Esophagus squamous epithelium (tissue), 5 donors: Measurements from ENCODE around the gene SH3D21. TPM values are rescaled to one million over a fixed set of nuclear protein-coding genes. Genes with fewer than 3 reads are reported as not detected.

Experiments
- DNase-seq: peaks from one replicate; lab custom pipeline; 2025; lab: John Stamatoyannopoulos, UW
- H3K27ac ChIP-seq, 4 donors: fragments of 200-600 bp; sonication (generic); one replicate each; pipeline ENCODE4 v1.5.1; 2016 to 2019; ENCODE audit warnings: mild to moderate bottlenecking in 1 of 4
- H3K27me3 ChIP-seq, 4 donors: fragments of 200-600 bp; sonication (generic); 1 replicate in 3 of 4; 2 replicates in 1 of 4; pipeline versions ENCODE4 v1.5.1 to v1.6.0; 2017 to 2021; ENCODE audit warnings: antibody characterized with exemption in 1 of 4
- H3K36me3 ChIP-seq, 3 donors: fragments of 200-600 bp; sonication (generic); one replicate each; pipeline ENCODE4 v1.5.1; 2016 to 2019
- H3K4me1 ChIP-seq, 3 donors: fragments of 200-600 bp; sonication (generic); one replicate each; pipeline ENCODE4 v1.5.1; 2017 to 2019
- H3K4me3 ChIP-seq, 4 donors: fragments of 200-600 bp; sonication (generic); 1 replicate in 3 of 4; 2 replicates in 1 of 4; pipeline ENCODE4 v1.5.1; 2016 to 2019; ENCODE audit warnings: mild to moderate bottlenecking in 2 of 4, moderate library complexity in 1 of 4
- H3K9me3 ChIP-seq, 3 donors: fragments of 200-600 bp; sonication (generic); one replicate each; pipeline ENCODE4 v1.5.1; 2016 to 2019
- CTCF ChIP-seq, 6 experiments: fragments of 450-650 bp in 4 of 6; fragments of 200-600 bp in 2 of 6; sonication (generic) in 2 of 6; IDR thresholded peaks; one replicate each; pipeline ENCODE4 v1.5.1; 2016 to 2019; ENCODE audit warnings: antibody characterized with exemption in 6 of 6, mild to moderate bottlenecking in 4 of 6, moderate library complexity in 4 of 6
- POLR2A ChIP-seq, 4 donors: fragments of 450-650 bp; IDR thresholded peaks; one replicate each; pipeline ENCODE4 v1.6.1; 2017; ENCODE audit warnings: antibody characterized with exemption in 4 of 4, mild to moderate bottlenecking in 4 of 4, moderate library complexity in 3 of 4
- WGBS, 2 donors: methylation state at CpG; one replicate each; pipeline ENCODE4 v1.1.5; 2018; 5-methylcytosine and 5-hydroxymethylcytosine counted together
- intact Hi-C: fragments of 100-400 bp; cut with DNase I; formaldehyde crosslinking; loops from one replicate; pipeline ENCODE4 v1.15.0; 2022
- total RNA-seq, 4 donors: library from RNA; depleted of rRNA; stranded (reverse); fragments of >200 nt; gene quantifications; one replicate each; pipeline ENCODE4 v1.1.0, GENCODE V29; 2016
- donor health status: DM: yes; HTN: yes; CAD: no.

SH3D21 gene
- total RNA-seq, 4 donors from 2014 or later = 2.8 to 9.7 (median 3.7) TPM

DNA sequence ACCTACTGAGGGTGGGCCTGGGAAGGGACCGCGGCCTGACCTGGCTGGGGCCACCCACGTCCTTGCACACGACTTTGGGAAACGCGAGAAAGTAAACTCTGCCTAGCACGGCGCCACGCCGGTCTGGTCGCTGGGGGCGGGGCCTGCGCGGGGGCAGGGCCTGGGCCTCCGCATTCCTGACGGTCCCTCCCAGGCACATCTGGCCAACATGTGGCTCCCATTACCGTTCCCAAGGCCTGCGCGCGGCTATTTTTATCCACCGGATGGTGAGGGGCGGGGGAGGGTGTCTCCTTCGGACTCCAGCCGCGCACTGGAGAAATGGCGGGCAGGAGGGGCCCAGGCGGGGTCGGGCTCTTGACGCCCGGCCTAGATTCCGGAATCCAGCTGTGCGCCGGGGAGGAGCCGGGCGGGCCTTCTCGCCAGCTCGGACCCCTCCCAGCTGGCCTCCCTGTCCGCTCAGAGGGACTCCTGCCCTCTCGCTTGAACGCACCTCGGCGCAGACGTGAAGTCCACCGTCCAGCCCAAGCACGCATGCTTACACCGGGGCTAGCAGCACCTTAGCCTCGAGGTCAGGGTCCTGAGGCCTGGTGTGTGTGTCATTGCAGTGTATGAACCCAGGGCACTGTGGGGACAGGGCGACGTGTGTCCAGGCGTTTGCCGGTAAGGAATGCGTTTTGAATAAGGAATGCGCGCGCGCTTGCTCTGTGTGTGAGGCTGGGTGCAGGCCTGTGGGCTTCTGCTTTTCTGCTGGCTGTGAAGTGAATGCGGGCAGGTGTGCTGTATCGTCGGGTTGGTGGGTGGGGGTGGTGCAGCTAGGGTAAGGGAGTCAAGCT lies 15.2 kb downstream of the SH3D21 start:
- DNase-seq = no peak
- 57 to 77% methylated on average over 6 to 11 of the region's 59 CpGs for WGBS, 2 donors
- peaks cover 0 to 7% (median 0%) of the 10 kb centered on the region in 4 donors for H3K27me3 ChIP-seq
- H3K9me3 ChIP-seq = no peaks in the 10 kb centered on the region
- TF ChIP-seq CTCF (IDR thresholded peaks at IDR 0.05) (no peak), POLR2A (IDR thresholded peaks at IDR 0.05) (no peak)
- peaks cover 14 to 43% (median 26%) of the 10 kb centered on the region in 3 donors for H3K4me1 ChIP-seq
- peak overlapping the region; percentile 6 to 85 (median 56) for H3K4me3 ChIP-seq
- intact Hi-C loops = no loop called here
- H3K36me3 ChIP-seq = no peaks in the 10 kb centered on the region
- H3K27ac ChIP-seq = peak overlapping the region; percentile 26 to 93 (median 84)

DNA sequence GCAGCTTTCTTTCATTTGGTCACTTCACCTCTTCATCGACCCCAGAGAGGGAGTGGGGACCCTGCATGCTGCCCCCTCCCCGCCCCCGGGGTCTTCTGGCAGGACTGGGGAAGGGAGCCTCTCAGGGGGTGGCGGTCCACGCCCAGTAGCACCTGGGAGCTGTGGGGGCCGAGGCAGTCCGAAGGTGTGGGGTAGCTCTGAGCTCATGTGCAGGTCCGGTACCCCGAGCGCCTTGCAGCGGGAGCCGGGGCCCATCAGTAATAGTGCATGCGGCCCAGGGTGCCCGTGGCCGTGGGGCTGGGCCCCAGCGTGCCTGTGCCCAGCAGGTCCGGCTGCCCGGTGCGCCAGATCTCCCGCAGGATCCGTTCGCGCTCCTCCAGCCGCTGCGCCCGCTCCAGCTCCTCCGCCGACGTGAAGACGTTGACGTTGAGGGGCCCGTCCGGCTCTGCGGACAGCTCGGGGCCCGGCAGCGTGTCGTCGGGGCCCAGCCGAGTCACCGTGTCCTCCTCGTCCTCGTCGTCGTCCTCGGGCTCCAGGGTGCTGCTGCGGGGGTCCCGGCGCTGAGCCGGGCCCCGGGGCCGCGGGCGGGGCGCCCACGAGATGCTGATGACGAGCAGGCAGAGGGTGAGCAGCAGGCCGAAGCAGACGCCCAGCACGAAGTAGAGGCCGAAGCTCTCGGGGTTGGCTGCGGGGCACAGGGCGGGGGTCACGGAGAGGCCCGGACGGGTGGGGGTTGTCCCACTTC lies 16.0 kb downstream of the SH3D21 start:
- H3K4me3 ChIP-seq = peak overlapping the region; percentile 45 to 85 (median 63)
- 17 to 52% methylated on average over 1 to 4 of the region's 67 CpGs for WGBS, 2 donors
- peak overlapping the region; percentile 77 to 93 (median 84) for H3K27ac ChIP-seq
- intact Hi-C loops = no loop called here
- no peaks in the 10 kb centered on the region for H3K9me3 ChIP-seq
- peaks cover 14 to 43% (median 26%) of the 10 kb centered on the region in 3 donors for H3K4me1 ChIP-seq
- no peak for DNase-seq
- no peaks in the 10 kb centered on the region for H3K36me3 ChIP-seq
- peaks cover 0 to 7% (median 0%) of the 10 kb centered on the region in 4 donors for H3K27me3 ChIP-seq
- TF ChIP-seq POLR2A (IDR thresholded peaks at IDR 0.05) = no peak
- TF ChIP-seq CTCF (IDR thresholded peaks at IDR 0.05) = no peak

DNA sequence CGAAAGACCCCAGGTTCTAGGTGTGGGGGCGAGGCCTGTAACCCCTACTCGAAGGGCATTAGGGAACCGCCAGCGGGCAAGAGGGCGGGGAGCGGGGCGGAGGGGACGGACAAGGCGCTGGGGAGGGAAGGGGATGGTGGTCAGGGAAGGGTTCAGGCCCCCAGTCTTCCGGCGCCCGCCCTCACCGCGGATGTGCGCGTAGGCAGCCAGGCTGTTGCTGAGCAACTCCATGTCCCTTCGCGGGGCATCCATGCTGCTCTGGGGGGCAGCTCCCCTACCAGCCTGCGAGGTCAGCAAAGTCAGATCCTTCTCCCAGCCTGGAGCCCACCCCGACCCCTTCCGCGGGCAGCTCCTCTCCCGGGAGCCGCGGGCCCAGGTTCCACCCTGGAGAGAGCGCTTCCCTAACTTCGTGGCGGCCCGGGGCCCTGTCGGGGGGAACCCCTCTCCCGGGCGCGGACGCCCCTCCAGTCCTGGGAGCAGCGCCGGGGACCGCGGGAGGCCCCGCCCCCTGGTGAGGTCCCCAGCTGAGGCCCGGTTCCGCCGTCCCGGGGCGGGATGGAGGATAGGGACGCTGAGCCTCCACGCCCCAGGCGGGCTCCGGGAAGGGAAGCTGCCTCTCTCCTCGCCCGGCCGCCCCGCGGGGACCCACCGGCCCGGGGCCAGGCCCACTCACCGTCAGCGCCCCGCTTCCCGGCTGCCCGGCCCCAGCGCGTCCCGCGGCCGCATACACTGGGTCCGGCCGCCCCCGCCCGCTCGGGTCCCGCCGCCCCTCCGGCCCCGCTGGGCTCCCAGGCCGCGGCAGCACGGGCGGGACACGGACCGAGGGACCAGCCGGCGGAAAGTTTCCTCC lies 16.8 kb downstream of the SH3D21 start:
- peak in 1 of 4 donors; percentile 5 for TF ChIP-seq POLR2A (IDR thresholded peaks at IDR 0.05)
- no peak for TF ChIP-seq CTCF (IDR thresholded peaks at IDR 0.05)
- intact Hi-C loops = no loop called here
- no peak for DNase-seq
- H3K36me3 ChIP-seq = no peaks in the 10 kb centered on the region
- peak overlapping the region; percentile 45 to 85 (median 63) for H3K4me3 ChIP-seq
- no peaks in the 10 kb centered on the region for H3K9me3 ChIP-seq
- peaks cover 14 to 43% (median 26%) of the 10 kb centered on the region in 3 donors for H3K4me1 ChIP-seq
- peaks cover 0 to 7% (median 0%) of the 10 kb centered on the region in 4 donors for H3K27me3 ChIP-seq
- 35% methylated on average over 5 of the region's 83 CpGs; no CpG with 5 or more reads in 1 of the 2 donors for WGBS, 2 donors
- H3K27ac ChIP-seq = peak overlapping the region; percentile 77 to 93 (median 84)

- Histone ChIP-seq H3K27me3 (peaks cover 0 to 7% (median 0%) of the 10 kb centered on the region in 4 donors), H3K4me1 (peaks cover 17 to 47% (median 26%) of the 10 kb centered on the region in 3 donors), H3K27ac (peak within 1 kb of the TSS; percentile 77 to 93 (median 84)), H3K9me3 (no peaks in the 10 kb centered on the region), H3K4me3 (peak within 1 kb of the TSS; percentile 45 to 85 (median 63)), H3K36me3 (no peaks in the 10 kb centered on the region)
- WGBS, 2 donors = 0% methylated on average over 3 of the region's 36 CpGs; no CpG with 5 or more reads in 1 of the 2 donors
- TF ChIP-seq POLR2A (IDR thresholded peaks at IDR 0.05) (peak in 1 of 4 donors; percentile 25), CTCF (IDR thresholded peaks at IDR 0.05) (no peak)
- DNase-seq = no peak
- intact Hi-C loops = no loop called here
These were observed 17.6 kb downstream of the SH3D21 start, which contains the start of gene EVA1B for GRCh38 chr1:36323636-36324352. EVA1B (minus strand) TSS chr1:36323645; CDS start chr1:36323037, 608 bp downstream.
